GM12878 (cell line): ENCODE results near the gene KLK6. TPM values are rescaled to one million over a fixed set of nuclear protein-coding genes. Genes with fewer than 3 reads are reported as not detected.

Experiments
- ATAC-seq: fragments of 200-7000 bp; cut with Tn5 transposase; 3 replicates; pipeline ENCODE4 v1.9.1; 2020; ENCODE audit warnings: mild to moderate bottlenecking, moderate library complexity
- BruUV-seq: library from RNA; stranded (reverse); fragments of 400-500 nt; replicated peaks from 2 replicates; lab custom pipeline; 2021; lab: Mats Ljungman, UMichigan
- CTCF ChIA-PET: fragments of 300-600 bp; sonication (Branson Sonifier 250); formaldehyde crosslinking; extraction: SDS; loops from one replicate; lab custom pipeline; 2021; ENCODE audit warnings: inconsistent platforms; lab: Yijun Ruan, JAX
- POLR2A ChIA-PET: fragments of 350-600 bp; formaldehyde crosslinking; extraction: SDS; loops from one replicate; lab custom pipeline; 2021; ENCODE audit warnings: inconsistent platforms; lab: Charles Lee
- RAD21 ChIA-PET: fragments of 300-600 bp; sonication (Branson Sonifier 250); formaldehyde crosslinking; loops from one replicate; lab custom pipeline; 2023; ENCODE audit warnings: antibody characterized with exemption; ENCODE audit not compliant: unreplicated experiment; lab: Charles Lee
- SMC1A ChIA-PET: fragments of 300-600 bp; sonication (Branson Sonifier 250); formaldehyde crosslinking; loops from one replicate; lab custom pipeline; 2023; ENCODE audit not compliant: unreplicated experiment, uncharacterized antibody; lab: Charles Lee
- DNase-seq: peaks from one replicate; pipeline ENCODE4 v3.0.0-alpha.2; 2011; ENCODE audit warnings: low read depth, low spot score
- FAIRE-seq: peaks from 3 replicates; lab custom pipeline; 2011; peaks lifted over from hg19 to GRCh38; lab: Jason Lieb, UNC
- H2AFZ ChIP-seq: 2 replicates; pipeline ENCODE4 v1.6.0; 2011; ENCODE audit warnings: low read depth, low read length, control low read depth; ENCODE audit not compliant: control insufficient read depth
- H3K27ac ChIP-seq: 2 replicates; pipeline ENCODE4 v1.5.1; 2011; ENCODE audit warnings: control low read depth; ENCODE audit not compliant: control insufficient read depth, insufficient read depth
- H3K27me3 ChIP-seq, 2 experiments: replicated peaks in 1 of 2; 2 replicates each; pipeline versions ENCODE4 v1.6.0 to v1.6.1; 2011; ENCODE audit warnings: low read length in 1 of 2; ENCODE audit not compliant: control insufficient read depth in 2 of 2, insufficient read depth in 2 of 2
- H3K36me3 ChIP-seq, 2 experiments: 2 replicates each; pipeline ENCODE4 v1.5.1; 2011; ENCODE audit warnings: low read length in 1 of 2; ENCODE audit not compliant: control insufficient read depth in 2 of 2, insufficient read depth in 2 of 2
- H3K4me1 ChIP-seq: 2 replicates; pipeline ENCODE4 v1.6.1; 2011; ENCODE audit warnings: mild to moderate bottlenecking, low read length, moderate library complexity, mixed read lengths; ENCODE audit not compliant: control insufficient read depth, insufficient read depth
- H3K4me2 ChIP-seq: 2 replicates; pipeline ENCODE4 v1.6.0; 2011; ENCODE audit warnings: control low read depth; ENCODE audit not compliant: control insufficient read depth, insufficient read depth
- H3K4me3 ChIP-seq: fragments of 200-600 bp; sonication (generic); 2 replicates; pipeline ENCODE4 v1.5.1; 2016
- H3K79me2 ChIP-seq: 2 replicates; pipeline ENCODE4 v1.6.0; 2011; ENCODE audit warnings: low read length; ENCODE audit not compliant: control insufficient read depth, insufficient read depth
- H3K9ac ChIP-seq: 2 replicates; pipeline ENCODE4 v1.8.0; 2011; ENCODE audit warnings: low read length, control low read depth, mixed read lengths; ENCODE audit not compliant: control insufficient read depth, insufficient read depth
- H3K9me3 ChIP-seq: replicated peaks from 3 replicates; pipeline ENCODE4 v1.5.1; 2011; ENCODE audit warnings: mild to moderate bottlenecking, low read length; ENCODE audit not compliant: control insufficient read depth, insufficient read depth
- H4K20me1 ChIP-seq: 2 replicates; pipeline ENCODE4 v1.6.0; 2011; ENCODE audit not compliant: control insufficient read depth, insufficient read depth
- EED ChIP-seq: sonication (generic); IDR thresholded peaks from 2 replicates; pipeline ENCODE4 v1.6.1; 2016; ENCODE audit warnings: antibody characterized with exemption, low read depth
- EGR1 ChIP-seq, 2 experiments: IDR thresholded peaks; 1 replicate in 1 of 2; 2 replicates in 1 of 2; pipeline ENCODE4 v1.6.1; 2011 to 2012; ENCODE audit warnings: low read depth in 2 of 2, low read length in 2 of 2, borderline replicate concordance in 1 of 2, mild to moderate bottlenecking in 1 of 2, moderate library complexity in 1 of 2
- HCFC1 ChIP-seq: fragments of 150-350 bp; IDR thresholded peaks from 2 replicates; pipeline ENCODE4 v1.6.1; 2014; ENCODE audit warnings: low read length
- HDAC6 ChIP-seq: fragments of 200-600 bp; sonication (generic); IDR thresholded peaks from one replicate; pipeline ENCODE4 v1.8.0; 2017; ENCODE audit warnings: antibody characterized with exemption; ENCODE audit not compliant: unreplicated experiment
- IRF4 ChIP-seq: IDR thresholded peaks from 2 replicates; pipeline ENCODE4 v1.6.1; 2011; ENCODE audit warnings: low read depth, low read length
- TCF12 ChIP-seq: IDR thresholded peaks from 2 replicates; pipeline ENCODE4 v1.6.1; 2011; ENCODE audit warnings: low read depth, mild to moderate bottlenecking, low read length
- USF1 ChIP-seq: IDR thresholded peaks from 2 replicates; pipeline ENCODE4 v1.6.1; 2011; ENCODE audit warnings: borderline replicate concordance, low read depth, mild to moderate bottlenecking, moderate library complexity, mixed read lengths, low read length; ENCODE audit not compliant: insufficient read depth; ENCODE audit errors: extremely low read length
- WGBS: methylation state at CpG from one replicate; pipeline ENCODE4 v1.1.6; 2016; ENCODE audit warnings: low lambda C conversion rate; ENCODE audit not compliant: insufficient replicate concordance, insufficient coverage; ENCODE audit errors: missing lambda C conversion rate; 5-methylcytosine and 5-hydroxymethylcytosine counted together
- in situ Hi-C: fragments of 300-500 bp; cut with MboI; formaldehyde crosslinking; loops from 9 replicates; pipeline ENCODE4 v1.14.3; 2018; ENCODE audit warnings: mixed read lengths
- intact Hi-C: fragments of 100-400 bp; cut with micrococcal nuclease; formaldehyde crosslinking; loops from one replicate; pipeline ENCODE4 v1.14.2; 2022; ENCODE audit not compliant: unreplicated experiment
- polyA plus RNA-seq, 11 experiments: library from polyadenylated mRNA; depleted of rRNA in 4 of 11; unstranded in 6 of 11; stranded (reverse) in 5 of 11; fragments of >200 nt; fragmentation: Nextera tagmentation in 4 of 11; fragmentation: Illumina TruSeq in 1 of 11; extraction: Ambion mirVana in 4 of 11; extraction: Trizol in 1 of 11; gene quantifications; 1 replicate in 1 of 11; 2 replicates in 10 of 11; pipeline versions ENCODE4 v1.2.1 to v1.2.3, GENCODE V29; 2011 to 2016; ENCODE audit warnings: inconsistent platforms in 2 of 11, missing spikeins in 2 of 11, low read depth in 1 of 11
- total RNA-seq, 4 experiments: library from RNA; depleted of rRNA in 3 of 4; stranded (reverse); fragments of >200 nt in 3 of 4; fragmentation: Illumina TruSeq in 1 of 4; extraction: Trizol in 1 of 4; gene quantifications; 2 replicates each; pipeline versions ENCODE4 v1.2.1 to v1.2.3, GENCODE V29; 2013 to 2021
- TF ChIP-seq, protein P1 (sequence below): fragments of 450-650 bp; IDR thresholded peaks from 2 replicates; pipeline ENCODE4 v1.6.1; 2014; ENCODE audit warnings: mild to moderate bottlenecking
- TF ChIP-seq, protein P2 (sequence below): fragments of 450-650 bp; IDR thresholded peaks from 2 replicates; pipeline ENCODE4 v1.6.1; 2017; ENCODE audit warnings: mild to moderate bottlenecking, low read depth, inconsistent platforms; ENCODE audit not compliant: poor library complexity, severe bottlenecking

Gene KLK6
- total and polyA plus RNA-seq, 10 of the 15 experiments (the other 5 are each of a cell fraction or from before 2014, with no cell fraction given) = not detected

- RAD21 ChIA-PET = interaction anchor here (2.5 kb wide), 1 partner anchor 11 kb away, joined by 11 read pairs; no protein-coding TSS in a partner anchor
- no peaks in the 10 kb centered on the region for H3K4me1 ChIP-seq
- H3K79me2 ChIP-seq = no peaks in the 10 kb centered on the region
- no peak within 1 kb of the TSS for H3K27ac ChIP-seq
- WGBS = 40% methylated on average over 9 of the region's 9 CpGs
- peaks cover 4 to 9% of the 10 kb centered on the region in 2 experiments; a peak in 3 of 4 replicates for H3K27me3 ChIP-seq
- DNase-seq (no peak), FAIRE-seq (no peak), ATAC-seq (no peak)
- in situ Hi-C loops (no loop called here), intact Hi-C loops (no loop called here)
- no peaks in the 10 kb centered on the region for H3K36me3 ChIP-seq
- no peaks in the 10 kb centered on the region for H4K20me1 ChIP-seq
- no peak within 1 kb of the TSS for H2AFZ ChIP-seq
- SMC1A ChIA-PET = interaction anchor here (0.9 to 1.6 kb wide), 3 partner anchors 10 to 110 kb away, joined by 3 to 4 read pairs (median 3); no protein-coding TSS in a partner anchor
- BruUV-seq = no TSS peak
- H3K9me3 ChIP-seq = no peaks in the 10 kb centered on the region; the same call in 2 of the 3 replicates
- no peak within 1 kb of the TSS for H3K4me2 ChIP-seq
- POLR2A ChIA-PET = no interaction called here
- H3K9ac ChIP-seq = no peak within 1 kb of the TSS
- H3K4me3 ChIP-seq = no peak within 1 kb of the TSS
- TF ChIP-seq IRF4 (no peak), EGR1 (IDR thresholded peaks at IDR 0.05; ENCODE audit: borderline replicate concordance in 1 of 2, low read depth in 2 of 2, low read length in 2 of 2) (no peak)
- CTCF ChIA-PET = interaction anchor here (1.8 kb wide), 1 partner anchor 10 kb away, joined by 11 read pairs; no protein-coding TSS in a partner anchor
Measured at GRCh38 chr19:50911206-50912101, 57.9 kb downstream of the KLK6 start, which contains the start of gene KLK4. Gene KLK4 (minus strand): TSS chr19:50911395. CDS start chr19:50910738, 657 bp downstream.

GRCh38 chr19:50910722-50911121 is 58.7 kb downstream of the KLK6 start:
- ChIA-PET SMC1A (no interaction called here), RAD21 (interaction anchor here (2.5 kb wide), 1 partner anchor 11 kb away, joined by 11 read pairs; no protein-coding TSS in a partner anchor)
- TF ChIP-seq USF1 = no peak
- TF ChIP-seq, protein P1, sequence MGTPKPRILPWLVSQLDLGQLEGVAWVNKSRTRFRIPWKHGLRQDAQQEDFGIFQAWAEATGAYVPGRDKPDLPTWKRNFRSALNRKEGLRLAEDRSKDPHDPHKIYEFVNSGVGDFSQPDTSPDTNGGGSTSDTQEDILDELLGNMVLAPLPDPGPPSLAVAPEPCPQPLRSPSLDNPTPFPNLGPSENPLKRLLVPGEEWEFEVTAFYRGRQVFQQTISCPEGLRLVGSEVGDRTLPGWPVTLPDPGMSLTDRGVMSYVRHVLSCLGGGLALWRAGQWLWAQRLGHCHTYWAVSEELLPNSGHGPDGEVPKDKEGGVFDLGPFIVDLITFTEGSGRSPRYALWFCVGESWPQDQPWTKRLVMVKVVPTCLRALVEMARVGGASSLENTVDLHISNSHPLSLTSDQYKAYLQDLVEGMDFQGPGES = no peak
- TF ChIP-seq HDAC6 = no peak
- no peak for TF ChIP-seq EED
- TF ChIP-seq TCF12 = no peak
- no peak for TF ChIP-seq HCFC1
- TF ChIP-seq, protein P2, sequence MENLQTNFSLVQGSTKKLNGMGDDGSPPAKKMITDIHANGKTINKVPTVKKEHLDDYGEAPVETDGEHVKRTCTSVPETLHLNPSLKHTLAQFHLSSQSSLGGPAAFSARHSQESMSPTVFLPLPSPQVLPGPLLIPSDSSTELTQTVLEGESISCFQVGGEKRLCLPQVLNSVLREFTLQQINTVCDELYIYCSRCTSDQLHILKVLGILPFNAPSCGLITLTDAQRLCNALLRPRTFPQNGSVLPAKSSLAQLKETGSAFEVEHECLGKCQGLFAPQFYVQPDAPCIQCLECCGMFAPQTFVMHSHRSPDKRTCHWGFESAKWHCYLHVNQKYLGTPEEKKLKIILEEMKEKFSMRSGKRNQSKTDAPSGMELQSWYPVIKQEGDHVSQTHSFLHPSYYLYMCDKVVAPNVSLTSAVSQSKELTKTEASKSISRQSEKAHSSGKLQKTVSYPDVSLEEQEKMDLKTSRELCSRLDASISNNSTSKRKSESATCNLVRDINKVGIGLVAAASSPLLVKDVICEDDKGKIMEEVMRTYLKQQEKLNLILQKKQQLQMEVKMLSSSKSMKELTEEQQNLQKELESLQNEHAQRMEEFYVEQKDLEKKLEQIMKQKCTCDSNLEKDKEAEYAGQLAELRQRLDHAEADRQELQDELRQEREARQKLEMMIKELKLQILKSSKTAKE = no peak

More at GRCh38 chr19:50910722-50911121, 58.7 kb downstream of the KLK6 start:
- intact Hi-C loops = no loop called here
- 16% methylated on average over 4 of the region's 4 CpGs for WGBS
- Histone ChIP-seq H4K20me1 (no peaks in the 10 kb centered on the region), H3K27ac (no peak overlapping the region), H3K36me3 (no peaks in the 10 kb centered on the region), H3K27me3 (peaks cover 4 to 9% of the 10 kb centered on the region in 2 experiments; a peak in 3 of 4 replicates), H3K9ac (no peak overlapping the region), H3K4me2 (no peak overlapping the region), H3K4me3 (no peak overlapping the region), H2AFZ (no peak overlapping the region), H3K4me1 (no peaks in the 10 kb centered on the region), H3K9me3 (no peaks in the 10 kb centered on the region; the same call in 2 of the 3 replicates), H3K79me2 (no peaks in the 10 kb centered on the region)
- in situ Hi-C loops = no loop called here
- ATAC-seq (no peak), DNase-seq (no peak), FAIRE-seq (no peak)
- no TSS peak for BruUV-seq
- ChIA-PET CTCF (no interaction called here), POLR2A (no interaction called here)
